K562 (cell line): Measurements from ENCODE around the gene PPP1R10. TPM values are rescaled to one million over a fixed set of nuclear protein-coding genes. Genes with fewer than 3 reads are reported as not detected.

Experiments used
- ATF7 ChIP-seq: fragments of 450-650 bp; IDR thresholded peaks from 2 replicates; pipeline ENCODE4 v1.7.1; 2014; ENCODE audit warnings: mild to moderate bottlenecking, moderate library complexity
- CREB1 ChIP-seq, 2 experiments: sonication (generic) in 1 of 2; formaldehyde crosslinking in 1 of 2; IDR thresholded peaks; 2 replicates each; pipeline versions ENCODE4 v1.6.1 to v1.8.0; 2012 to 2022; ENCODE audit warnings: inconsistent platforms in 1 of 2, mild to moderate bottlenecking in 1 of 2, missing genetic modification reagents in 1 of 2, moderate library complexity in 1 of 2
- CUX1 ChIP-seq: fragments of 200-800 bp; sonication (Bioruptor generic); IDR thresholded peaks from 2 replicates; pipeline ENCODE4 v1.6.1; 2016; ENCODE audit warnings: missing genetic modification characterization, missing compliant biosample characterization
- FIP1L1 ChIP-seq: fragments of 200-400 bp; formaldehyde crosslinking; IDR thresholded peaks from 2 replicates; pipeline ENCODE4 v1.6.1; 2018; ENCODE audit warnings: mild to moderate bottlenecking, low read depth, low read length; ENCODE audit not compliant: poor library complexity, severe bottlenecking
- NR4A1 ChIP-seq, 2 experiments: fragments of 250-450 bp in 1 of 2; fragments of 450-650 bp in 1 of 2; sonication (Bioruptor Pico) in 1 of 2; IDR thresholded peaks; 2 replicates each; pipeline versions ENCODE4 v1.4.0 to v1.6.1; 2016 to 2020; ENCODE audit warnings: mild to moderate bottlenecking in 2 of 2, missing compliant biosample characterization in 1 of 2, missing genetic modification characterization in 1 of 2, moderate library complexity in 1 of 2
- PHF8 ChIP-seq: fragments of 200-600 bp; sonication (generic); IDR thresholded peaks from 2 replicates; pipeline ENCODE4 v1.6.1; 2012; ENCODE audit warnings: mixed run types, mild to moderate bottlenecking, inconsistent platforms, low read length, moderate library complexity, borderline replicate concordance
- RNF2 ChIP-seq: sonication (generic); IDR thresholded peaks from 2 replicates; pipeline ENCODE4 v1.6.1; 2016
- SREBF2 ChIP-seq: sonication (generic); formaldehyde crosslinking; IDR thresholded peaks from 2 replicates; pipeline ENCODE4 v1.4.0; 2020; ENCODE audit warnings: mild to moderate bottlenecking, missing genetic modification reagents
- TCF7 ChIP-seq: sonication (generic); IDR thresholded peaks from 2 replicates; pipeline ENCODE4 v1.6.1; 2016; ENCODE audit warnings: antibody characterized with exemption, borderline replicate concordance
- TEAD1 ChIP-seq, 2 experiments: fragments of 450-650 bp in 1 of 2; sonication (generic) in 1 of 2; formaldehyde crosslinking; IDR thresholded peaks; 2 replicates each; pipeline versions ENCODE4 v1.4.0 to v1.8.0; 2020 to 2022; ENCODE audit warnings: mild to moderate bottlenecking in 2 of 2, missing genetic modification reagents in 1 of 2
- ZNF174 ChIP-seq: fragments of 250-450 bp; sonication (Bioruptor Pico); IDR thresholded peaks from 2 replicates; pipeline ENCODE4 v1.4.0; 2020; ENCODE audit warnings: mild to moderate bottlenecking
- ZNF263 ChIP-seq: sonication (generic); formaldehyde crosslinking; IDR thresholded peaks from 2 replicates; pipeline ENCODE4 v1.8.0; 2022; ENCODE audit warnings: mild to moderate bottlenecking, missing genetic modification reagents, borderline replicate concordance
- polyA plus RNA-seq, 8 experiments: library from polyadenylated mRNA; depleted of rRNA in 4 of 8; stranded (reverse) in 5 of 8; unstranded in 3 of 8; fragments of >200 nt; fragmentation: Nextera tagmentation in 2 of 8; fragmentation: Illumina TruSeq in 1 of 8; extraction: Ambion mirVana in 2 of 8; extraction: Trizol in 1 of 8; gene quantifications; 2 replicates each; pipeline versions ENCODE4 v1.2.1 to v1.2.3, GENCODE V29; 2011 to 2014; ENCODE audit warnings: inconsistent platforms in 1 of 8, missing spikeins in 1 of 8
- total RNA-seq, 7 experiments: library from RNA; depleted of rRNA in 6 of 7; stranded (reverse); fragments of >200 nt in 6 of 7; fragmentation: Illumina TruSeq in 2 of 7; extraction: Trizol in 2 of 7; gene quantifications; 2 replicates each; pipeline versions ENCODE4 v1.2.1 to v1.2.3, GENCODE V29; 2011 to 2021; ENCODE audit warnings: low replicate concordance in 1 of 7
- TF ChIP-seq, protein P1 (sequence below): fragments of 250-450 bp; sonication (Bioruptor Pico); IDR thresholded peaks from 2 replicates; pipeline ENCODE4 v1.8.0; 2021; ENCODE audit warnings: moderate library complexity, mild to moderate bottlenecking, inconsistent platforms
- TF ChIP-seq, protein P2 (sequence below): sonication (generic); formaldehyde crosslinking; IDR thresholded peaks from 2 replicates; pipeline ENCODE4 v1.8.0; 2023; ENCODE audit warnings: mild to moderate bottlenecking, missing genetic modification reagents

PPP1R10 gene
- total and polyA plus RNA-seq, 9 of the 15 experiments (the other 6 are each of a cell fraction or from before 2014, with no cell fraction given), result 14.1 to 65.5 (median 32.6) TPM

GRCh38 chr6:30556066-30556905 lies 60.8 kb downstream of the PPP1R10 start, which contains the start of gene GNL1 (continued):
- 0 out of 2 replicates have a peak, but pooled peaks have one; percentile 20 for TF ChIP-seq SREBF2
- peak; percentile 74; the same call in 1 of the 2 replicates for TF ChIP-seq RNF2
- TF ChIP-seq ATF7, result peak; percentile 100
- TF ChIP-seq, protein P1, sequence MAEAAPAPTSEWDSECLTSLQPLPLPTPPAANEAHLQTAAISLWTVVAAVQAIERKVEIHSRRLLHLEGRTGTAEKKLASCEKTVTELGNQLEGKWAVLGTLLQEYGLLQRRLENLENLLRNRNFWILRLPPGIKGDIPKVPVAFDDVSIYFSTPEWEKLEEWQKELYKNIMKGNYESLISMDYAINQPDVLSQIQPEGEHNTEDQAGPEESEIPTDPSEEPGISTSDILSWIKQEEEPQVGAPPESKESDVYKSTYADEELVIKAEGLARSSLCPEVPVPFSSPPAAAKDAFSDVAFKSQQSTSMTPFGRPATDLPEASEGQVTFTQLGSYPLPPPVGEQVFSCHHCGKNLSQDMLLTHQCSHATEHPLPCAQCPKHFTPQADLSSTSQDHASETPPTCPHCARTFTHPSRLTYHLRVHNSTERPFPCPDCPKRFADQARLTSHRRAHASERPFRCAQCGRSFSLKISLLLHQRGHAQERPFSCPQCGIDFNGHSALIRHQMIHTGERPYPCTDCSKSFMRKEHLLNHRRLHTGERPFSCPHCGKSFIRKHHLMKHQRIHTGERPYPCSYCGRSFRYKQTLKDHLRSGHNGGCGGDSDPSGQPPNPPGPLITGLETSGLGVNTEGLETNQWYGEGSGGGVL (CRISPR knock-in tag), result no peak
- peak; percentile 95 for TF ChIP-seq FIP1L1
- TF ChIP-seq NR4A1 (CRISPR knock-in tag; IDR thresholded peaks at IDR 0.05), result 0 out of 2 replicates have a peak, but pooled peaks have one; percentile 19
- no peak; the same call in 1 of the 2 replicates for TF ChIP-seq NR4A1 (tag; IDR thresholded peaks at IDR 0.05)
- peak; percentile 7 to 37; a peak in 3 of 4 replicates for TF ChIP-seq TEAD1 (CRISPR knock-in tag; IDR thresholded peaks at IDR 0.05)
- TF ChIP-seq TCF7, result no peak
- no peak for TF ChIP-seq CUX1 (CRISPR knock-in tag)
- TF ChIP-seq PHF8, result peak; percentile 43; the same call in 1 of the 2 replicates
- TF ChIP-seq ZNF174, result no peak
- TF ChIP-seq CREB1 (IDR thresholded peaks at IDR 0.05), result peak; percentile 94
- TF ChIP-seq CREB1 (CRISPR knock-in tag; IDR thresholded peaks at IDR 0.05), result peak; percentile 96
- TF ChIP-seq ZNF263, result peak; percentile 83
- TF ChIP-seq, protein P2, sequence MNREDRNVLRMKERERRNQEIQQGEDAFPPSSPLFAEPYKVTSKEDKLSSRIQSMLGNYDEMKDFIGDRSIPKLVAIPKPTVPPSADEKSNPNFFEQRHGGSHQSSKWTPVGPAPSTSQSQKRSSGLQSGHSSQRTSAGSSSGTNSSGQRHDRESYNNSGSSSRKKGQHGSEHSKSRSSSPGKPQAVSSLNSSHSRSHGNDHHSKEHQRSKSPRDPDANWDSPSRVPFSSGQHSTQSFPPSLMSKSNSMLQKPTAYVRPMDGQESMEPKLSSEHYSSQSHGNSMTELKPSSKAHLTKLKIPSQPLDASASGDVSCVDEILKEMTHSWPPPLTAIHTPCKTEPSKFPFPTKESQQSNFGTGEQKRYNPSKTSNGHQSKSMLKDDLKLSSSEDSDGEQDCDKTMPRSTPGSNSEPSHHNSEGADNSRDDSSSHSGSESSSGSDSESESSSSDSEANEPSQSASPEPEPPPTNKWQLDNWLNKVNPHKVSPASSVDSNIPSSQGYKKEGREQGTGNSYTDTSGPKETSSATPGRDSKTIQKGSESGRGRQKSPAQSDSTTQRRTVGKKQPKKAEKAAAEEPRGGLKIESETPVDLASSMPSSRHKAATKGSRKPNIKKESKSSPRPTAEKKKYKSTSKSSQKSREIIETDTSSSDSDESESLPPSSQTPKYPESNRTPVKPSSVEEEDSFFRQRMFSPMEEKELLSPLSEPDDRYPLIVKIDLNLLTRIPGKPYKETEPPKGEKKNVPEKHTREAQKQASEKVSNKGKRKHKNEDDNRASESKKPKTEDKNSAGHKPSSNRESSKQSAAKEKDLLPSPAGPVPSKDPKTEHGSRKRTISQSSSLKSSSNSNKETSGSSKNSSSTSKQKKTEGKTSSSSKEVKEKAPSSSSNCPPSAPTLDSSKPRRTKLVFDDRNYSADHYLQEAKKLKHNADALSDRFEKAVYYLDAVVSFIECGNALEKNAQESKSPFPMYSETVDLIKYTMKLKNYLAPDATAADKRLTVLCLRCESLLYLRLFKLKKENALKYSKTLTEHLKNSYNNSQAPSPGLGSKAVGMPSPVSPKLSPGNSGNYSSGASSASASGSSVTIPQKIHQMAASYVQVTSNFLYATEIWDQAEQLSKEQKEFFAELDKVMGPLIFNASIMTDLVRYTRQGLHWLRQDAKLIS (CRISPR knock-in tag), result peak; percentile 80; the same call in 1 of the 2 replicates
